Keratinocyte (primary cell): Measurements from ENCODE around the gene OR1E2. TPM values are rescaled to one million over a fixed set of nuclear protein-coding genes. Genes with fewer than 3 reads are reported as not detected.

Experiments
- DNase-seq: peaks from one replicate; pipeline ENCODE4 v3.0.0-alpha.2; 2011; ENCODE audit warnings: low read depth, missing footprints, low spot score
- FAIRE-seq: peaks from 2 replicates; lab custom pipeline; 2011; peaks lifted over from hg19 to GRCh38; lab: Jason Lieb, UNC
- H2AFZ ChIP-seq: 2 replicates; pipeline ENCODE4 v1.6.0; 2012; ENCODE audit warnings: low read length, control low read depth, inconsistent platforms; ENCODE audit not compliant: control insufficient read depth
- H3K27ac ChIP-seq: 2 replicates; pipeline ENCODE4 v1.5.1; 2011; ENCODE audit warnings: low read length; ENCODE audit not compliant: control insufficient read depth, insufficient read depth
- H3K27me3 ChIP-seq: 3 replicates; pipeline ENCODE4 v1.6.0; 2011; ENCODE audit warnings: low read length; ENCODE audit not compliant: control insufficient read depth, insufficient read depth; ENCODE audit errors: extremely low read depth
- H3K36me3 ChIP-seq, 2 experiments: 2 replicates in 1 of 2; 3 replicates in 1 of 2; pipeline ENCODE4 v1.5.1; 2011; ENCODE audit warnings: low read length in 2 of 2, mild to moderate bottlenecking in 1 of 2; ENCODE audit not compliant: control insufficient read depth in 2 of 2, insufficient read depth in 2 of 2; ENCODE audit errors: extremely low read depth in 1 of 2
- H3K4me1 ChIP-seq: 3 replicates; pipeline ENCODE4 v1.5.1; 2011; ENCODE audit warnings: low read length; ENCODE audit not compliant: control insufficient read depth, insufficient read depth; ENCODE audit errors: extremely low read depth
- H3K4me2 ChIP-seq: 3 replicates; pipeline ENCODE4 v1.6.0; 2011; ENCODE audit warnings: low read depth, low read length; ENCODE audit not compliant: control insufficient read depth, insufficient read depth; ENCODE audit errors: extremely low read depth
- H3K4me3 ChIP-seq, 3 experiments: fragments of 200-600 bp in 1 of 3; sonication (generic) in 1 of 3; 2 replicates in 2 of 3; 3 replicates in 1 of 3; pipeline ENCODE4 v1.5.1; 2011 to 2016; ENCODE audit warnings: low read length in 3 of 3, mild to moderate bottlenecking in 3 of 3, control low read depth in 2 of 3, inconsistent platforms in 1 of 3, low read depth in 1 of 3, mixed read lengths in 1 of 3, mixed run types in 1 of 3, moderate library complexity in 1 of 3; ENCODE audit not compliant: control insufficient read depth in 2 of 3, insufficient read depth in 2 of 3; ENCODE audit errors: extremely low read depth in 1 of 3
- H3K79me2 ChIP-seq: 2 replicates; pipeline ENCODE4 v1.6.0; 2012; ENCODE audit warnings: low read length; ENCODE audit not compliant: control insufficient read depth, insufficient read depth
- H3K9ac ChIP-seq: 3 replicates; pipeline ENCODE4 v1.6.0; 2011; ENCODE audit warnings: low read length; ENCODE audit not compliant: control insufficient read depth, insufficient read depth; ENCODE audit errors: extremely low read depth
- H3K9me1 ChIP-seq: 3 replicates; pipeline ENCODE4 v1.6.0; 2011; ENCODE audit warnings: low read length; ENCODE audit not compliant: control insufficient read depth, insufficient read depth; ENCODE audit errors: extremely low read depth
- H3K9me3 ChIP-seq: 2 replicates; pipeline ENCODE4 v1.5.1; 2012; ENCODE audit warnings: low read depth, low read length; ENCODE audit not compliant: control insufficient read depth
- H4K20me1 ChIP-seq: 3 replicates; pipeline ENCODE4 v1.6.0; 2011; ENCODE audit warnings: low read length; ENCODE audit not compliant: control insufficient read depth, insufficient read depth; ENCODE audit errors: extremely low read depth
- EZH2 ChIP-seq: IDR thresholded peaks from one replicate; pipeline ENCODE4 v1.6.1; 2012; ENCODE audit warnings: inconsistent platforms, mild to moderate bottlenecking, low read length, moderate library complexity
- dilution Hi-C: fragments of 300-500 bp; cut with MboI; formaldehyde crosslinking; loops from one replicate; pipeline ENCODE4 v1.7.0; 2020; ENCODE audit warnings: low sequenced_read_pairs; ENCODE audit not compliant: extremely low pct_ligation_motif_present
- polyA plus RNA-seq, 5 experiments: library from polyadenylated mRNA; depleted of rRNA in 3 of 5; stranded (reverse) in 3 of 5; stranded (forward) in 1 of 5; unstranded in 1 of 5; fragments of >200 nt; gene quantifications; 1 replicate in 1 of 5; 2 replicates in 3 of 5; 3 replicates in 1 of 5; pipeline versions ENCODE4 v1.2.1 to v1.2.3, GENCODE V29; 2011 to 2012; ENCODE audit warnings: missing spikeins in 2 of 5, low read depth in 1 of 5, low replicate concordance in 1 of 5
- TF ChIP-seq, protein P1 (sequence below), 3 experiments: IDR thresholded peaks in 1 of 3; conservative IDR thresholded peaks in 1 of 3; optimal IDR thresholded peaks in 1 of 3; 2 replicates in 2 of 3; 3 replicates in 1 of 3; pipeline versions ENCODE3 to v1.5.1; 2011; ENCODE audit warnings: low read length in 3 of 3, mild to moderate bottlenecking in 3 of 3, moderate library complexity in 2 of 3, control low read depth in 1 of 3, inconsistent platforms in 1 of 3; ENCODE audit not compliant: insufficient read depth in 2 of 3; ENCODE audit errors: extremely low read depth in 1 of 3

Gene OR1E2
- polyA plus RNA-seq, 1 donor (not counting 4 experiments of a cell fraction or from before 2014, with no cell fraction given), result not detected

- H3K79me2 ChIP-seq, result no peaks in the 10 kb centered on the region
- TF ChIP-seq, protein P1, sequence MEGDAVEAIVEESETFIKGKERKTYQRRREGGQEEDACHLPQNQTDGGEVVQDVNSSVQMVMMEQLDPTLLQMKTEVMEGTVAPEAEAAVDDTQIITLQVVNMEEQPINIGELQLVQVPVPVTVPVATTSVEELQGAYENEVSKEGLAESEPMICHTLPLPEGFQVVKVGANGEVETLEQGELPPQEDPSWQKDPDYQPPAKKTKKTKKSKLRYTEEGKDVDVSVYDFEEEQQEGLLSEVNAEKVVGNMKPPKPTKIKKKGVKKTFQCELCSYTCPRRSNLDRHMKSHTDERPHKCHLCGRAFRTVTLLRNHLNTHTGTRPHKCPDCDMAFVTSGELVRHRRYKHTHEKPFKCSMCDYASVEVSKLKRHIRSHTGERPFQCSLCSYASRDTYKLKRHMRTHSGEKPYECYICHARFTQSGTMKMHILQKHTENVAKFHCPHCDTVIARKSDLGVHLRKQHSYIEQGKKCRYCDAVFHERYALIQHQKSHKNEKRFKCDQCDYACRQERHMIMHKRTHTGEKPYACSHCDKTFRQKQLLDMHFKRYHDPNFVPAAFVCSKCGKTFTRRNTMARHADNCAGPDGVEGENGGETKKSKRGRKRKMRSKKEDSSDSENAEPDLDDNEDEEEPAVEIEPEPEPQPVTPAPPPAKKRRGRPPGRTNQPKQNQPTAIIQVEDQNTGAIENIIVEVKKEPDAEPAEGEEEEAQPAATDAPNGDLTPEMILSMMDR (optimal IDR thresholded peaks at IDR 0.05 in 1 of 3, IDR thresholded peaks at IDR 0.05 in 1 of 3, conservative IDR thresholded peaks at IDR 0.05 in 1 of 3; ENCODE audit: extremely low read depth in 1 of 3, insufficient read depth in 2 of 3, low read length in 3 of 3), result no peak
- no peak for TF ChIP-seq EZH2
- no peaks in the 10 kb centered on the region for H3K27me3 ChIP-seq
- no peak overlapping the region for H2AFZ ChIP-seq
- H3K36me3 ChIP-seq, result no peaks in the 10 kb centered on the region
- no peak for FAIRE-seq
- no peaks in the 10 kb centered on the region for H4K20me1 ChIP-seq
- no peak overlapping the region for H3K4me2 ChIP-seq
- no peaks in the 10 kb centered on the region for H3K9me3 ChIP-seq
- H3K4me1 ChIP-seq, result no peaks in the 10 kb centered on the region
- no peak overlapping the region for H3K9ac ChIP-seq
- DNase-seq, result no peak
- H3K9me1 ChIP-seq, result no peaks in the 10 kb centered on the region
- dilution Hi-C loops, result no loop called here
- no peak overlapping the region for H3K4me3 ChIP-seq
- H3K27ac ChIP-seq, result no peak overlapping the region
Observed at GRCh38 chr17:3401786-3402185, 31.9 kb downstream of the OR1E2 start.

DNA sequence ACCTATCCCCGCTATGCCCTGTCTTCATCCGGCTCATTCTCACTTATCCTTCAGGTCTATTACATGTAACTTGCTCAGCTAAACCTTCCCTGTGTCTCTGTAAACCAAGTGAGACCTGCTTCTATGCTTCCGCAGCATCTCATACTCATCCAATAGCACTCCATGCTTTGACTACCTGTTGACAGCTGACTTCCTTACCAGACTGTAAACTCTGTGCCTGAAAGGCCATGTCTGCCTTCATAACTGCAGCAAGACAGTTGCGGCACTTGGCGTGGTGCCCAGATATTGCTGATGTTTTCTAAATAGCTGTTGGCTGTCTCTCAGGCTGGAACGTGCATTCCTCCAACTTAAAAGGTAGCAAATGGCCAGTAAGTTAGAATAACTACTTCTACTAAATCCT lies 33.6 kb downstream of the OR1E2 start:
- TF ChIP-seq, protein P1 (optimal IDR thresholded peaks at IDR 0.05 in 1 of 3, IDR thresholded peaks at IDR 0.05 in 1 of 3, conservative IDR thresholded peaks at IDR 0.05 in 1 of 3; ENCODE audit: extremely low read depth in 1 of 3, insufficient read depth in 2 of 3, low read length in 3 of 3), result no peak
- TF ChIP-seq EZH2, result no peak

More for the DNA sequence above, 33.6 kb downstream of the OR1E2 start:
- no peak overlapping the region for H3K27ac ChIP-seq
- no peak overlapping the region for H3K4me2 ChIP-seq
- no peak overlapping the region for H3K4me3 ChIP-seq
- no peak overlapping the region for H2AFZ ChIP-seq
- H3K36me3 ChIP-seq, result no peaks in the 10 kb centered on the region
- no peak for DNase-seq
- no peaks in the 10 kb centered on the region for H3K9me1 ChIP-seq
- H3K79me2 ChIP-seq, result no peaks in the 10 kb centered on the region
- no peaks in the 10 kb centered on the region for H4K20me1 ChIP-seq
- H3K27me3 ChIP-seq, result no peaks in the 10 kb centered on the region
- H3K4me1 ChIP-seq, result no peaks in the 10 kb centered on the region
- dilution Hi-C loops, result no loop called here
- H3K9ac ChIP-seq, result no peak overlapping the region
- H3K9me3 ChIP-seq, result no peaks in the 10 kb centered on the region
- no peak for FAIRE-seq
